ENCODE measurements around the gene IBTK.

DNA sequence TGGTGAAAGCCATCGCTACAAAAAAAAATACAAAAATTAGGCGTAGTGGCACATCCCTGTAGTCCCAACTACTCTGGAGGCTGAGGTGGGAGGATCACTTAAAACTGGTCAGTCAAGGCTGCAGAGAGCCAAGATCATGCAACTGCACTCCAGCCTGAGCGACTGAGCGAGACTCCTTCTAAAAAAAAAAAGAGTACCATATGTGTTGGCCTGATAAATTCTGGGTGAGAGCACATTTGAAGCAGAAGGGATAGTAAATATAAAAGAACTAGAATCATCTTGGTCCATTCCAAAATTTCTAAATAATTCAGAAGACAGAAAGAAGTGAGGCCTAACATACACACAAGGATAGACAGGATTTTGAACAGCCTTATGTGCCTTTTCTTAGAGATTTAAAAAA, 2.2 kb downstream of the IBTK start:
- TF ChIP-seq EP300 (IDR thresholded peaks at IDR 0.05) (no peak), POLR2A (IDR thresholded peaks at IDR 0.05) (no peak)
- TF ChIP-seq, protein P1, sequence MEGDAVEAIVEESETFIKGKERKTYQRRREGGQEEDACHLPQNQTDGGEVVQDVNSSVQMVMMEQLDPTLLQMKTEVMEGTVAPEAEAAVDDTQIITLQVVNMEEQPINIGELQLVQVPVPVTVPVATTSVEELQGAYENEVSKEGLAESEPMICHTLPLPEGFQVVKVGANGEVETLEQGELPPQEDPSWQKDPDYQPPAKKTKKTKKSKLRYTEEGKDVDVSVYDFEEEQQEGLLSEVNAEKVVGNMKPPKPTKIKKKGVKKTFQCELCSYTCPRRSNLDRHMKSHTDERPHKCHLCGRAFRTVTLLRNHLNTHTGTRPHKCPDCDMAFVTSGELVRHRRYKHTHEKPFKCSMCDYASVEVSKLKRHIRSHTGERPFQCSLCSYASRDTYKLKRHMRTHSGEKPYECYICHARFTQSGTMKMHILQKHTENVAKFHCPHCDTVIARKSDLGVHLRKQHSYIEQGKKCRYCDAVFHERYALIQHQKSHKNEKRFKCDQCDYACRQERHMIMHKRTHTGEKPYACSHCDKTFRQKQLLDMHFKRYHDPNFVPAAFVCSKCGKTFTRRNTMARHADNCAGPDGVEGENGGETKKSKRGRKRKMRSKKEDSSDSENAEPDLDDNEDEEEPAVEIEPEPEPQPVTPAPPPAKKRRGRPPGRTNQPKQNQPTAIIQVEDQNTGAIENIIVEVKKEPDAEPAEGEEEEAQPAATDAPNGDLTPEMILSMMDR (IDR thresholded peaks at IDR 0.05), result no peak
